ENCODE measurements around the gene EVA1B.

EVA1B gene

GRCh38 chr1:36285443-36286101 lies 37.9 kb downstream of the EVA1B start:
- in situ Hi-C loops (cut with MboI; ENCODE audit: low sequenced_read_pairs), result no loop called here

- in situ Hi-C loops (cut with MboI; ENCODE audit: low sequenced_read_pairs), result no loop called here
Observed at GRCh38 chr1:36284517-36284916, 38.9 kb downstream of the EVA1B start.

GRCh38 chr1:36284061-36284460 lies 39.4 kb downstream of the EVA1B start:
- in situ Hi-C loops (cut with MboI; ENCODE audit: low sequenced_read_pairs), result no loop called here

- in situ Hi-C loops (cut with MboI; ENCODE audit: low sequenced_read_pairs), result no loop called here
Observed at GRCh38 chr1:36279789-36280296, 43.6 kb downstream of the EVA1B start.

GRCh38 chr1:36279110-36279788 lies 44.2 kb downstream of the EVA1B start:
- in situ Hi-C loops (cut with MboI; ENCODE audit: low sequenced_read_pairs), result no loop called here

GRCh38 chr1:36276688-36277087 lies 46.8 kb downstream of the EVA1B start:
- in situ Hi-C loops (cut with MboI; ENCODE audit: low sequenced_read_pairs), result no loop called here

- in situ Hi-C loops (cut with MboI; ENCODE audit: low sequenced_read_pairs), result no loop called here
Observed at GRCh38 chr1:36274201-36274600, 49.2 kb downstream of the EVA1B start.

GRCh38 chr1:36273024-36273423 lies 50.4 kb downstream of the EVA1B start:
- in situ Hi-C loops (cut with MboI; ENCODE audit: low sequenced_read_pairs), result no loop called here
